OCI-LY7 (cell line): ENCODE data around the gene IFNW1. TPM values are rescaled to one million over a fixed set of nuclear protein-coding genes. Genes with fewer than 3 reads are reported as not detected.
"Not testable (repeated sequence)": the region's sequence is repeated elsewhere in the genome, so short reads cannot be mapped to it uniquely, and the experiment has no call there.

Experiments used
- BruUV-seq: library from RNA; stranded (reverse); fragments of 400-500 nt; replicated peaks from 2 replicates; lab custom pipeline; 2021; lab: Mats Ljungman, UMichigan
- CTCF ChIA-PET: fragments of 300-600 bp; sonication (Branson Sonifier 250); formaldehyde crosslinking; loops from one replicate; lab custom pipeline; 2022; ENCODE audit warnings: antibody characterized with exemption; ENCODE audit not compliant: unreplicated experiment; lab: Charles Lee
- POLR2A ChIA-PET: fragments of 300-600 bp; sonication (Branson Sonifier 250); formaldehyde crosslinking; loops from one replicate; lab custom pipeline; 2022; ENCODE audit warnings: antibody characterized with exemption; lab: Charles Lee
- DNase-seq: peaks from one replicate; pipeline ENCODE4 v3.0.0-alpha.2; 2015; ENCODE audit warnings: low spot score
- H2AFZ ChIP-seq: fragments of 200-600 bp; sonication (generic), shearing (Covaris generic); 2 replicates; pipeline ENCODE4 v1.6.1; 2014; ENCODE audit warnings: mild to moderate bottlenecking, antibody characterized with exemption, low read length, moderate library complexity
- H3K27ac ChIP-seq: fragments of 200-600 bp; sonication (generic); 2 replicates; pipeline ENCODE4 v1.5.1; 2014; ENCODE audit warnings: mixed run types, low read depth, mild to moderate bottlenecking, moderate library complexity, low read length, inconsistent platforms; ENCODE audit not compliant: poor library complexity, severe bottlenecking
- H3K36me3 ChIP-seq: fragments of 200-600 bp; sonication (generic); 2 replicates; pipeline ENCODE4 v1.6.1; 2014; ENCODE audit warnings: mild to moderate bottlenecking, antibody characterized with exemption, low read length, moderate library complexity, mixed read lengths; ENCODE audit not compliant: insufficient read depth
- H3K4me1 ChIP-seq: fragments of 200-600 bp; sonication (generic); 2 replicates; pipeline ENCODE4 v1.5.1; 2014; ENCODE audit warnings: mild to moderate bottlenecking, low read length; ENCODE audit not compliant: insufficient read depth, poor library complexity, severe bottlenecking
- H3K4me2 ChIP-seq: fragments of 200-600 bp; sonication (generic); 2 replicates; pipeline ENCODE4 v1.6.1; 2014; ENCODE audit warnings: mild to moderate bottlenecking, low read length
- H3K4me3 ChIP-seq: fragments of 200-600 bp; sonication (generic); 2 replicates; pipeline ENCODE4 v1.5.1; 2014; ENCODE audit warnings: mild to moderate bottlenecking, low read depth, low read length; ENCODE audit not compliant: poor library complexity, severe bottlenecking
- H3K79me2 ChIP-seq: fragments of 200-600 bp; sonication (generic); 2 replicates; pipeline ENCODE4 v1.6.1; 2016; ENCODE audit warnings: low read depth, mild to moderate bottlenecking, low read length, moderate library complexity, mixed read lengths; ENCODE audit not compliant: insufficient read depth
- H3K9me2 ChIP-seq: fragments of 200-600 bp; sonication (generic); 2 replicates; pipeline ENCODE4 v1.6.1; 2016; ENCODE audit warnings: mild to moderate bottlenecking, low read length, mixed read lengths; ENCODE audit not compliant: insufficient read depth
- H3K9me3 ChIP-seq: fragments of 200-600 bp; sonication (generic); 2 replicates; pipeline ENCODE4 v1.6.1; 2014; ENCODE audit warnings: mild to moderate bottlenecking, mixed run types, low read length, mixed read lengths
- H4K20me1 ChIP-seq: fragments of 200-600 bp; sonication (generic); 2 replicates; pipeline ENCODE4 v1.6.1; 2014; ENCODE audit warnings: mild to moderate bottlenecking, antibody characterized with exemption, low read length, moderate library complexity, mixed read lengths; ENCODE audit not compliant: insufficient read depth
- CTCF ChIP-seq: fragments of 200-600 bp; sonication (generic); conservative IDR thresholded peaks from 2 replicates; pipeline ENCODE4 v1.5.1; 2014; ENCODE audit warnings: mild to moderate bottlenecking, antibody characterized with exemption, low read length, moderate library complexity, mixed read lengths
- EZH2phosphoT487 ChIP-seq: fragments of 200-600 bp; sonication (generic); IDR thresholded peaks from 2 replicates; pipeline ENCODE4 v1.6.1; 2018; ENCODE audit warnings: low read depth, borderline replicate concordance, mild to moderate bottlenecking, mixed run types, antibody characterized with exemption, low read length, moderate library complexity, mixed read lengths
- intact Hi-C: fragments of 100-400 bp; cut with micrococcal nuclease; formaldehyde crosslinking; loops from one replicate; pipeline ENCODE4 v1.10.0; 2022; ENCODE audit not compliant: unreplicated experiment
- total RNA-seq, 2 experiments: library from RNA; depleted of rRNA in 1 of 2; stranded (reverse); fragments of >200 nt in 1 of 2; shearing (Covaris generic) in 1 of 2; gene quantifications; 2 replicates each; pipeline ENCODE4 v1.2.3, GENCODE V29; 2014 to 2022

IFNW1 gene
- total RNA-seq, 2 experiments from 2014 or later, result not detected

GRCh38 chr9:21174671-21175070, 33.0 kb upstream of the IFNW1 start:
- Histone ChIP-seq H3K36me3 (no peaks in the 10 kb centered on the region), H2AFZ (no peak overlapping the region), H3K4me2 (no peak overlapping the region), H3K4me1 (no peaks in the 10 kb centered on the region), H3K9me3 (no peaks in the 10 kb centered on the region), H4K20me1 (no peaks in the 10 kb centered on the region), H3K27ac (no peak overlapping the region), H3K4me3 (no peak overlapping the region), H3K9me2 (no peaks in the 10 kb centered on the region), H3K79me2 (no peaks in the 10 kb centered on the region)
- no TSS peak for BruUV-seq
- no peak for DNase-seq
- intact Hi-C loops, result no loop called here
- TF ChIP-seq EZH2phosphoT487 (no peak), CTCF (no peak)
- POLR2A ChIA-PET, result interaction anchor here (0.8 kb wide), 1 partner anchor 27 kb away, joined by 3 read pairs; the partner anchor contains the start of gene IFNA7
- CTCF ChIA-PET, result no interaction called here

GRCh38 chr9:21172156-21172555, 30.5 kb upstream of the IFNW1 start:
- no peaks in the 10 kb centered on the region for H3K9me2 ChIP-seq
- intact Hi-C loops, result no loop called here

GRCh38 chr9:21171351-21171750, 29.7 kb upstream of the IFNW1 start:
- ChIA-PET CTCF (no interaction called here), POLR2A (no interaction called here)
- no peak overlapping the region for H3K4me2 ChIP-seq
- H3K79me2 ChIP-seq, result no peaks in the 10 kb centered on the region
- no peaks in the 10 kb centered on the region for H3K36me3 ChIP-seq
- H3K4me3 ChIP-seq, result no peak overlapping the region
- no peaks in the 10 kb centered on the region for H3K4me1 ChIP-seq
- no peaks in the 10 kb centered on the region for H4K20me1 ChIP-seq
- no peak for DNase-seq
- BruUV-seq, result no TSS peak
- no peaks in the 10 kb centered on the region for H3K9me2 ChIP-seq
- no peak overlapping the region for H3K27ac ChIP-seq
- TF ChIP-seq CTCF, result no peak
- no peak for TF ChIP-seq EZH2phosphoT487
- no peaks in the 10 kb centered on the region for H3K9me3 ChIP-seq
- H2AFZ ChIP-seq, result no peak overlapping the region
- intact Hi-C loops, result no loop called here

More at GRCh38 chr9:21172156-21172555, 30.5 kb upstream of the IFNW1 start:
- H3K79me2 ChIP-seq, result no peaks in the 10 kb centered on the region
- H3K27ac ChIP-seq, result no peak overlapping the region
- BruUV-seq, result no TSS peak
- ChIA-PET CTCF (no interaction called here), POLR2A (no interaction called here)
- H3K4me1 ChIP-seq, result no peaks in the 10 kb centered on the region
- no peaks in the 10 kb centered on the region for H3K9me3 ChIP-seq
- no peaks in the 10 kb centered on the region for H3K36me3 ChIP-seq
- H4K20me1 ChIP-seq, result no peaks in the 10 kb centered on the region
- no peak overlapping the region for H3K4me2 ChIP-seq
- DNase-seq, result no peak
- no peak overlapping the region for H3K4me3 ChIP-seq
- no peak for TF ChIP-seq EZH2phosphoT487
- no peak for TF ChIP-seq CTCF
- H2AFZ ChIP-seq, result no peak overlapping the region

- H3K36me3 ChIP-seq, H3K79me2 ChIP-seq, H3K27ac ChIP-seq, BruUV-seq, H2AFZ ChIP-seq, DNase-seq, H3K9me2 ChIP-seq, intact Hi-C loops, H3K4me3 ChIP-seq, H3K9me3 ChIP-seq, H4K20me1 ChIP-seq, H3K4me2 ChIP-seq, H3K4me1 ChIP-seq, CTCF ChIA-PET: not testable (repeated sequence)
- POLR2A ChIA-PET, result interaction anchor here (0.5 to 0.7 kb wide), 3 partner anchors 56 to 418 kb away, joined by 3 to 8 read pairs (median 3); no protein-coding TSS in a partner anchor
Observed at GRCh38 chr9:21166560-21166959, 24.9 kb upstream of the IFNW1 start, which contains the start of gene IFNA21. IFNA21 (minus strand) TSS chr9:21166660; CDS start chr9:21166612, 48 bp downstream.
